HFF-Myc (cell line): ENCODE data around the gene MCM9.

ENCODE experiments used
- DNase-seq: peaks from one replicate; pipeline ENCODE4 v3.0.0-alpha.2; 2011; ENCODE audit warnings: low read depth; ENCODE audit errors: extremely low read depth
- H3K4me3 ChIP-seq: replicated peaks from 2 replicates; pipeline ENCODE4 v1.5.1; 2011; ENCODE audit warnings: low read depth, mild to moderate bottlenecking, control low read depth, low read length
- TF ChIP-seq, protein P1 (sequence below): IDR thresholded peaks from 2 replicates; pipeline ENCODE4 v1.5.1; 2012; ENCODE audit warnings: mild to moderate bottlenecking, low read depth, low read length, control low read depth; ENCODE audit errors: missing control alignments

The MCM9 gene

DNA sequence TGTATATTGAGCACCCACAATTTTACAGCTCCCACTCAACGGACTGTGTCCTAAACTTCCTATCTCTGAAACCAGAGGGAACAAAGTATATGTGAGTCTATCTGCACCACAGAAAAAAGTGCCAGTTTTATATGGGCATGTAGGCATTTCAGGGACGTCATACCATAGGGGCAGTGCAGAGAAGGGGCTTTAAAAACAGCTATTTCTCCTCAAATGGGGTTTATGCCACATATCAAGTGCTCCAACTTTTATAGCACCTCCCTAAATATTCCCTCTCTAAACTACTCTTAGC is 69.9 kb downstream of the MCM9 start:
- no peak for DNase-seq
- TF ChIP-seq, protein P1, sequence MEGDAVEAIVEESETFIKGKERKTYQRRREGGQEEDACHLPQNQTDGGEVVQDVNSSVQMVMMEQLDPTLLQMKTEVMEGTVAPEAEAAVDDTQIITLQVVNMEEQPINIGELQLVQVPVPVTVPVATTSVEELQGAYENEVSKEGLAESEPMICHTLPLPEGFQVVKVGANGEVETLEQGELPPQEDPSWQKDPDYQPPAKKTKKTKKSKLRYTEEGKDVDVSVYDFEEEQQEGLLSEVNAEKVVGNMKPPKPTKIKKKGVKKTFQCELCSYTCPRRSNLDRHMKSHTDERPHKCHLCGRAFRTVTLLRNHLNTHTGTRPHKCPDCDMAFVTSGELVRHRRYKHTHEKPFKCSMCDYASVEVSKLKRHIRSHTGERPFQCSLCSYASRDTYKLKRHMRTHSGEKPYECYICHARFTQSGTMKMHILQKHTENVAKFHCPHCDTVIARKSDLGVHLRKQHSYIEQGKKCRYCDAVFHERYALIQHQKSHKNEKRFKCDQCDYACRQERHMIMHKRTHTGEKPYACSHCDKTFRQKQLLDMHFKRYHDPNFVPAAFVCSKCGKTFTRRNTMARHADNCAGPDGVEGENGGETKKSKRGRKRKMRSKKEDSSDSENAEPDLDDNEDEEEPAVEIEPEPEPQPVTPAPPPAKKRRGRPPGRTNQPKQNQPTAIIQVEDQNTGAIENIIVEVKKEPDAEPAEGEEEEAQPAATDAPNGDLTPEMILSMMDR: no peak
- H3K4me3 ChIP-seq: no peak overlapping the region

DNA sequence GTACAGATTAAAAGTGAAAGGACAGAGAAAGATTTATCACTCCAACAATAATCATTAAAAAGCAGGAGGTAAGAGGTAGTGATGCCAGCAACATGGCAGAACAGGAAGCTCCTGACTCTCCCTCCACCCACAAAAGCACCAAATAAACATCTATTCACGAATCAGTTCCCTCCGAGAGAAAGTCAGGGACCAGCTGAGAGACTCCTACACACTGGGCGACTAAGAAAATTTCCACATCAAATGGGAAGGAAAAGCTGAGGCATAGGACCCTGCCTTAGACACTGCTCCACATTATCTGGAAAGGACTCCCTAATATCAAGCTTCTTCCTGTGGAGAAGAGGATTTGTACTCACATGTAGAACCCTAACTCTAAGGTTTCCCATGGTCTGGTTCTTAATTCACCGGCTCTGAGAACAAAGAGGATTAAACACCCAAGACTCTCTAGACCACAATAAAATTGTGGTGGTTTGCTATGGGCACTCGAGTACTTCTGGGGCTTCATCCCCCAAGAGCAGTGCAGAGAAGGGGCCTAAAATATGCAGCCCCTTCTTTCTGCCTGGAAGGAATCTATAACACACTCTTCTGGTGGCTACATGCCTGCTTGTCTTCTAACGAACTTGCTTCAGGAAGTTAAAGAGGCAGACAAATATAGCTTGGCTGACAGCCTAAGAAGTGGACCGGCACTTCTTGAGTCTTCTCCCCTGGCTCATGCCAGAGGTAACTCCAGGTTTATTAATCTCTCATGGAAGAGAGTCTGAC is 70.4 kb downstream of the MCM9 start:
- DNase-seq: no peak
- H3K4me3 ChIP-seq: no peak overlapping the region
- TF ChIP-seq, protein P1: no peak

DNA sequence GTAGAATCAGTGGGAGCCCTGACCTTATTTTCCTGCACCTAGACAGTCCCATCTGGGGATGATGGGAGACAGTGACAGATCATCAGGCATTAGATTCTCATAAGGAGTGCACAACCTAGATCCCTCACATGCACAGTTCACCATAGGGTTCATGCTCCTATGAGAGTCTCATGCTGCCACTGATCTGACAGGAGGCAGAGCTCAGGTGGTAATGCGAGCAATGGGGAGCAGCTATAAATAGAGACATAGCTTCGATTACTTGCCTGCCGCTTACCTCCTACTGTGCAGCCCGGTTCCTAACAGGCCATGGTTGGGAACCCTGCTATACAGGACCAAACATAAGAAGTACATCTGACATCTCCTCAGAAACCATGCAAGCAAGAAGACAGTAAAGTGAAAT is 72.5 kb downstream of the MCM9 start:
- DNase-seq: no peak
- TF ChIP-seq, protein P1: no peak
- H3K4me3 ChIP-seq: no peak overlapping the region

DNA sequence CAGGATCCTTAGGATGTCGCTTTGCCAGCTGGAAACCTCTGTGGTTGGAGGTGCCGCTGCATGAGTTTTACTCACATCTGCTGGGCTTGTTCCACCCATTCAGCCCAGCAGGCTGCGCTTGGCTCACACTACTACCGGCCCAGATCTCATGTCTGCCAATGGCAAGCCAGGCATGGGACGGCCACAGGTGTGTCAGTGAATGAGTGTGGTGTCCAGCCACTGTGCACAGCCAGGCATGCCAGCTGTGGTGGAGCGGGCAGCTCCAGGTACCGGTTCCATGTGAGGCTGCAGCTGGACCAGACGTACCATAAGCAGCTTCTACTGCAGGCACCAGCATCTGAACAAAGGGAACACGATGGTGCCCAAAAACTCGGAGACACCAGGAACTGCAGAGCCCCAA is 74.1 kb downstream of the MCM9 start:
- TF ChIP-seq, protein P1: no peak
- no peak for DNase-seq
- H3K4me3 ChIP-seq: no peak overlapping the region

DNA sequence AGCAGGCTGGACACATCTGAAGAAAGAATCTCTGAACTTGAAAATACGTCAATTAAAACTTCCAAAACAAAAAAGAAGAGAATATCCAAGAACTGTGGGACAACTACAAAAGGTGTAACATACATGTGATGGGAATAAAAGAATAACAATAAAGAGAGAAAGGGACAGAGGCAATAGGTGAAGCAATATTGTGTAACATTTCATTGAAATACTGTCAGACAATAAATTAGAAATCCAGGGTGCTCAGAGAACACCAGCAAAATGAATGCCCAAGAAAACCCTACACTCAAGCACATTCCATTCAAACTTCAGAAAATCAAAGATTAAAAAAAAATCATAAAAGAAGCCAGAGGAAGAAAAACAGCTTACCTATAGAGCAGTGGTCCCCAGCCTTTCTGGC is 74.6 kb downstream of the MCM9 start:
- H3K4me3 ChIP-seq: no peak overlapping the region
- TF ChIP-seq, protein P1: no peak

DNA sequence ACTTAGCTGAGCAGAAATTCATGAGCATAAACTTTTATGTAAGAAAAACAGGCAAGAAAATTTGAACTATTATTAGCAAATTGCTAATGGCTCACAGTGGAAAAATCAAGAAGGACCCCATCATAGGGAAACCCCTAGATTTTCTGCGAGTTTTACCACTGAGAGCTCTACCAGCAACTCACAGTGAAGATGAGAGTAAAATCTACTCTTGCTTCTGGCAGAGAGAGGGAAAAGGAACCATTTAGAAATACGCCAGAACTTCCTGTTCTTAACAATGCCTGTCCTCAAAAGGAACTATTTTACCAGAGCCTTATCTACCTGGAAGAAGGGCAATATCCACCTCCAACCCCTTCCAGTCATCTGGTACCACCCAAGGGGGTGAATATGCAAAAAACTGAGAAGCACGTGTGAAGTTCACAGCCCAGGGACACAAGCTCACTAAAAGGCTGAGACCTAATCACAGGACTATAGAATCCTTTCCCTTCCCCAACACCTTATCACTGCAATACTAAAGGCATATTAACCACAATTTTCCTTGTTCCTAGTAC is 75.4 kb downstream of the MCM9 start:
- TF ChIP-seq, protein P1: no peak
- no peak for DNase-seq
- H3K4me3 ChIP-seq: no peak overlapping the region

More for the DNA sequence above, 74.6 kb downstream of the MCM9 start:
- no peak for DNase-seq

DNA sequence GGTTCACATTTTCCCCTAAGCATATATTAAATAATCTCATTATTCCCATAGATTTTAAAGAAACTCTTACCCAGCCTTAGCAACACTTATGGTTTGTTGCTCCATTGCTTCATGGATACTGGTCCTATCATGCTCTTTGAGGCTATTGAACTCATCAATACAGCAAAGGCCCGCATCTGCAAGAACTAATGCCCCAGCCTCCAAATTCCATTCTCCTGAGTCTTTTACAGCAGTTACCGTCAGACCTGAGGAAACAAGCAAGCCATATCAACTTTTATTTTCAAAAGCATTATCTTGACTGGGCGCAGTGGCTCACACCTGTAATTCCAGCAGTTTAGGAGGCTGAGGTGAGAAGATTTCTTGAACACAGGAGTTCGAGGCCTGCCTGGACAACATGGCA is 78.7 kb downstream of the MCM9 start:
- DNase-seq: no peak
- TF ChIP-seq, protein P1: no peak
- no peak overlapping the region for H3K4me3 ChIP-seq
